Neuron (in vitro differentiated cells): Measurements from ENCODE around the gene COBL.

Experiments used
- H2AFZ ChIP-seq: one replicate; pipeline ENCODE4 v1.6.1; 2013; ENCODE audit warnings: low read depth, mild to moderate bottlenecking, inconsistent platforms, low read length, moderate library complexity
- H3K27me3 ChIP-seq: one replicate; pipeline ENCODE4 v1.6.1; 2013; ENCODE audit warnings: low read length; ENCODE audit not compliant: insufficient read depth
- H3K36me3 ChIP-seq: one replicate; pipeline ENCODE4 v1.6.1; 2013; ENCODE audit warnings: low read length; ENCODE audit not compliant: insufficient read depth
- H3K4me1 ChIP-seq: one replicate; pipeline ENCODE4 v1.6.1; 2013; ENCODE audit warnings: low read length; ENCODE audit not compliant: insufficient read depth
- H3K4me3 ChIP-seq: 2 replicates; pipeline ENCODE4 v1.5.1; 2013; ENCODE audit warnings: mild to moderate bottlenecking, low read length, moderate library complexity
- H3K9me3 ChIP-seq: one replicate; pipeline ENCODE4 v1.6.1; 2013; ENCODE audit warnings: low read length

COBL gene

DNA sequence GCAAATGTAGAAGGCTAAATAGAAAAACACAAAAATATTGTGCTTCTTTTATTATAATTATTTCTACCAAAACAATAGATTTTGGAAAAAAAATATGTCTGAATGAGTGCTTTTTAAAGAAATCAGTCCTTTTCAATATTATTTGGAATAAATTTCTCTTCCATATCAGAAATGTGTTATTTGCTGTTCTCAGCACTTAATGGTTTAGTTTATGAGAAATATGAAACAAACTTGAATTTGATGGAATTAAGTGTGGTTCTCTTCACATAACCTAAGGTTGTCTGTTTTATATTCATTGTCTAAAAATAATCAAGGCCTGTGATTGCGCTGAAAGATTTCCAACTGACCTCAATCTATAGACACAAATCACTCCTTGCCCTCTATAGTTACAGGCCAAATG is 203.0 kb downstream of the COBL start:
- H3K9me3 ChIP-seq, result no peaks in the 10 kb centered on the region
- no peaks in the 10 kb centered on the region for H3K36me3 ChIP-seq
- H2AFZ ChIP-seq, result no peak overlapping the region
- no peak overlapping the region for H3K4me3 ChIP-seq
- H3K27me3 ChIP-seq, result no peaks in the 10 kb centered on the region
- no peaks in the 10 kb centered on the region for H3K4me1 ChIP-seq

DNA sequence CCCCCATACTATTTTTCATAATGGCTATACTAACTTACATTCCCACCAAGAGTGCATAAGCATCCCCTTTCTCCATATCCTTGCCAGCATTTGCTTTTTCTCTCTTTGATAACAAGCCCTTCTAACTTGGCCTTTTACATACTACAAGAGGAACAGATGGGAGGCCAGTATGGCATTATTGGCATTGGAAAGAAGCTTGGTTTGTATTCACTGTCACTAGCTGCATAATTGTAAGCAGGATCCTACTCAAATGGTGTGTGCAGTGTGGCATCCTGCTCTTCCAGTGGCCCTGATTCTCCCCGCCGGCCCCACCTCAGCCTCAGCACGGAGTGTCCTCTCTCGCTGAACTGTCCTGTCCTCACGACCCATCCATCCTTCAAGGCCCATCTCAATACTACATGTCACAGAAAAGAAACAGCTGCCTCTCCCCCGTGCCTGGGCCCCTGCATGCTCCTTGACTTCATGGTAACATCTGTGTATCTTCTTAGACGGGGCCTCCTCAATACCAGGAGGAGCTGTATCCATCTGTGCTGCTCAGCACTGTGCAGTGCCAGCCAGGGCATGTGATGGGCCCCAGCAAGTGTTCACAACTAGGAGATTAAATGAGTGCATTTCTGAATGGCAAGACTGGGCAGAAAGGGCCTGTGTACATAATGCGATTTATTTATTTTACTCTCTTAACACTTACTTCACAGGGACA is 205.2 kb downstream of the COBL start:
- H3K4me1 ChIP-seq, result no peaks in the 10 kb centered on the region
- H3K36me3 ChIP-seq, result no peaks in the 10 kb centered on the region
- no peak overlapping the region for H3K4me3 ChIP-seq
- H3K27me3 ChIP-seq, result no peaks in the 10 kb centered on the region
- H2AFZ ChIP-seq, result no peak overlapping the region
- no peaks in the 10 kb centered on the region for H3K9me3 ChIP-seq

DNA sequence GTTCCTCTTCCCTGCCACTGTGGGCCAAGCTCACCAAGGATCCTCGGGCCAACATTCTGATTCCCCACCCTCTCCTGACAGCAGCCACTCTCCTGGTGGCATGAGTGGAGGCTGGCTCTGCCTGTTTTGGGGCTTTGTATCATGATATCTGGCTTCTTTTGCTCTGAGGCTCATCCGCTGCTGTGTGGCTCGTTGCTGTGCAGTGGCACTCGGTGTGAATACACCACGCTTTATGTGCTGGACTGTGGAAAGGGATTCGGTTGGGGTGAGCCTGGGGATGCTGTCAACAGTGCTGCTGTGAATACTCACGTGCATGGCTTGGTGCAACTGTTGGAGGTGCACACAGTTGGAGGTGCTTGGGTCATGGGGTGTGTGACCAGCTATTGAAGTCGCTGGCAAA is 208.5 kb downstream of the COBL start:
- H3K4me1 ChIP-seq, result no peaks in the 10 kb centered on the region
- H3K4me3 ChIP-seq, result no peak overlapping the region
- no peaks in the 10 kb centered on the region for H3K36me3 ChIP-seq
- H3K27me3 ChIP-seq, result no peaks in the 10 kb centered on the region
- no peak overlapping the region for H2AFZ ChIP-seq
- H3K9me3 ChIP-seq, result no peaks in the 10 kb centered on the region

DNA sequence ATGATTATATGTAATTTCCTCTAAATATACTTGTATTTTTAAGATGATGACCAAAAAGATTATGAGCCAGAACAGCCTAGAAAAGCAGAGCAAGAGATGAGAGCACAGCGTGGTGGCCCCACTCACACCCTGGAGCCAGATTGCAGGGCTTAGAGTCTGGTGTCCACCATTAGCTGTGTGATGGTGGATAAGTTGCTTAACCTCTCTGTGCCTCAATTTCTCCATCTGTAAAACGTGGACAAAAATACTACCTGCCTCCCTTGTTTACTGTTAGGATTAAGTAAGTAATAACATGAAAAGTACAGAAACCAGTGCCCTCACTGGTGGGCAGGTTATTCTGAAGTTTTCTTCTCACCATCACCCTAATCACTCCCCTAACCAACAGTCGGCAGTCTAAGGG is 212.3 kb downstream of the COBL start:
- no peaks in the 10 kb centered on the region for H3K36me3 ChIP-seq
- no peak overlapping the region for H2AFZ ChIP-seq
- H3K9me3 ChIP-seq, result no peaks in the 10 kb centered on the region
- H3K27me3 ChIP-seq, result no peaks in the 10 kb centered on the region
- H3K4me1 ChIP-seq, result no peaks in the 10 kb centered on the region
- no peak overlapping the region for H3K4me3 ChIP-seq

DNA sequence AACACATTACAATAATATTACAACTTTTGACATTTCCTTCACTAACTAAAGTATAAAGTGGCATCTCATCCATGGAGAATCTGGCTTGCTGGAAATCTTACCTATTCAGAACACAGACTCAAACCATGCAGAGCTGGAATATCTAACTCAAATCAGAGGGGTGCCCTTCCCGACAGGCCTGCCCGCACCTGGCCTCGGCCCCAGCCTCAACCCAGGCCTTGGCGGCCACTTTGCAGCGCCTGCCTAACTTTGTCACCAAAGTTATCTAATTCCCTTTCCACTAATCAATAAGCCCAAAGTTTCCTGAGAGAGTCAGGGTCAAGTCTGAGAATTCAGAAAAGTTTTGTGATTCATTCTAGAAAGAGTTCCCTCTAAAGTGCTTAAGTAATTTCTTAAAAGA is 212.9 kb downstream of the COBL start:
- Histone ChIP-seq H3K4me1 (no peaks in the 10 kb centered on the region), H3K9me3 (no peaks in the 10 kb centered on the region), H3K36me3 (no peaks in the 10 kb centered on the region), H3K27me3 (no peaks in the 10 kb centered on the region), H2AFZ (no peak overlapping the region), H3K4me3 (no peak overlapping the region)

DNA sequence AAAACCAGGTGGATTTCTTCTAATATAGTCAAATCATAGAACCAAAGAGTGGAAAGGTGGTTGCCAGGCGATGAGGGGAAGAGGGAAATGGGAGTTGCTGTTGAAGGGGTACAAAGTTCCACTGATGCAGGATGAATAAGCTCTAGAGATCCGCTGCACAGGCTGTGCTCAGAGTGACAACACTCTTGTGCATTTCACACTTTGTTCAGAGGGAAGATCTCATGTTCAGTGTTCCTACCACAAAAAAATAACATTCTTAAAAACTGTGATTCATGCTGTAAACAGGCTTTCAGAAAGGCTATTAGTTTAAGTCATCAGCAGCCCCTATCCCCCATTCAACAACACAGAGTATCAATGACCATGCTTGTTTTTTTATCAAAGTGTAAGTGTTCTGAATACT is 213.8 kb downstream of the COBL start:
- Histone ChIP-seq H2AFZ (no peak overlapping the region), H3K4me3 (no peak overlapping the region), H3K4me1 (no peaks in the 10 kb centered on the region), H3K36me3 (no peaks in the 10 kb centered on the region), H3K9me3 (no peaks in the 10 kb centered on the region), H3K27me3 (no peaks in the 10 kb centered on the region)

DNA sequence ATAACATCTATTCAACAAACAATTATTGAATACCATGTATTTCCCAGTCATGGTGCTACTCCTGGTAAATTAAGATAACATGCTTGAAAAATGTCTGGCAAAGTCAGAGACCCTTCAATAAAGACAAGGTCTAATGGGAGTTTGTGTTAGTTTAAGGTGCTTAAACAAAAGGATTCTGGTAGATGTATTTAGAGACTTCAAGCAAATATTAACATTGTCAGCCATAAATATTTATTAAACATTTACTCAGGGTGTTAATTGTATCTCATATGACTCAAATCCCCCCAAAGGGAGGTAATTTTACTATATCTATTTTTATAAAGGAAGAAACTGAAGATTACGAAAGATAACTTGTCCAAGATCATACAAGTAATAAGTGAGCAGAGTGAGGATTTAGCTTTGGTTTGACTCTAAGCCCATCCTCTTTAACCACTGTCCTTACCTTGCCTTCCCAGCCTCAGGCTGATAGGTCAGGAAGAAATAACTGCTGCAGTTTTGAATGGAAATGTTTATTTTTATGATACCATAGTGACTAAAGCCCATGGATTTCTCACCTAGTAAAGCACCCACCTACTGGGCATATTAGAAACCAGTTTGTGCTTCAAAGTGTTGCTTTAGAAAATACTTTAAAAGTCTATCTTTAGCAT is 215.4 kb downstream of the COBL start:
- Histone ChIP-seq H3K9me3 (no peaks in the 10 kb centered on the region), H3K4me3 (no peak overlapping the region), H3K36me3 (no peaks in the 10 kb centered on the region), H3K27me3 (no peaks in the 10 kb centered on the region), H3K4me1 (no peaks in the 10 kb centered on the region), H2AFZ (no peak overlapping the region)

DNA sequence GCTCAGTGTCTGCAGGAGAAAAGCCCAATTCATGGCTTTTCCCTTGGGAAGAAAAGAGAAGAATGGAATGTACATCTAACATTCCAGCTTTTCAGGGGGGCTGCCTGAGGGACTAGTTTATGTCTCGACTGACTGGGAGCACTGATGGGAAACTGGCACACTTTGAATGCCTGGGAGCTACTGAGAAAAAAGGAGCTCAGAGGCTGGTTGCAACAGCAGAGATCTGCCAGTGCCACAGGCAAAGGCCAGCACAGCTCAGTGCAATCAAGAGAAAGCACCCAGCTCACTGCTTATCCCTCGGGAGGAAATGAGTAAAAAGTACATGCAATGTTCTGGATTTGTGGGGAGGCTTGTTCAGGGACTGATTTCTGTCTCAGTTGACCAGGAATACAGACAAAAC is 226.2 kb downstream of the COBL start:
- Histone ChIP-seq H3K36me3 (no peaks in the 10 kb centered on the region), H3K4me1 (no peaks in the 10 kb centered on the region), H2AFZ (no peak overlapping the region), H3K27me3 (no peaks in the 10 kb centered on the region), H3K9me3 (no peaks in the 10 kb centered on the region), H3K4me3 (no peak overlapping the region)

DNA sequence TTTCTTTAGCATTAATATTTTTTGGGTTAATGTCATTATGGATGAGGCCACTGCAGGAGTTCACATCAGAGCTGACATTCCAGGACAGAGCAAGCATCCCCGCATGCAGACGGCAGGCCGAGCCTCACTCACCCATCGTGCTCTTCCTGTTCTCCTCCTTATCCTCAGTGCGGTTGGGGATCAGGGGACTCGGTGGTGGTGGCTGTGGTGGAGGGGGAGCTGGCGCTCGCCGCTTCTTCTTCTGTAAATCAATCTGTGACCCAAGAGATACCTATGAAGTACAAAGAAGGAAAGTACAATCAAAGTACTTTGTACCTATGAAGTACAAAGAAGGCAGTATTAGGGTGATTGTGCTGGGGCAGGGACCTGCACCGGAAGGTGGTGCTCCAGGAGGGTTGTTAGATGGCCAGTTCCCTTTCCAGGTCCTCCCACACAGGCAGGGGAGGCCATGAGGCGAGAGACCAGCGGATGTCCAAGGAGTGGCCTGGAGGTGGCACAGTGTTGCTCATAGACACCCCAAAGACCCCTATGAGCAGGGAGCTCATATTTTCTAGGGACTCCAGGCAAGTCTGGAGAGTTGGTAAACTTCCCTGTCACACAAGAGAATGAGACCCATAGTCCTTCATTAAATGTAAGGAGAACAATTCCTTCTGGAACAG is 231.4 kb downstream of the COBL start:
- no peak overlapping the region for H2AFZ ChIP-seq
- no peaks in the 10 kb centered on the region for H3K9me3 ChIP-seq
- H3K36me3 ChIP-seq, result no peaks in the 10 kb centered on the region
- H3K27me3 ChIP-seq, result no peaks in the 10 kb centered on the region
- H3K4me3 ChIP-seq, result no peak overlapping the region
- H3K4me1 ChIP-seq, result no peaks in the 10 kb centered on the region

DNA sequence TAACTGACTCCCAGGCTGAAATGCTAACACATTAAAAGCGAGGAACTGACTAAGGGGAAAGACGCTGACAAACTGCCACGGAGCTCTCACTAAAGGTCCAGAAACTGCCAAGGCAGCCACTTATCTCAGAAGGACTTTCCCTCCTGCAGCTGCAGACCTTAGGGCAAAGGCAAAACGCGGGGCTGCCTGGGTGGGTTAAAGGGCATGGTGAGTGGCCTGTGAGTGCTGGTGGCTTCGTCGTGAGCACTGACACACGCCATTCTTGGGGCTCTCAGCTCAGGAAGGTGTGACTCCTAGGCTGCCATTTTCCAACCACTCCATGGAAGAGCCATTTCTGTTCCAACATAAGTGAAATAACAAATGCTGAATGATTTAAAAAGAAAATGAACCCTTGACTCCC is 232.5 kb downstream of the COBL start:
- Histone ChIP-seq H3K27me3 (no peaks in the 10 kb centered on the region), H3K4me3 (no peak overlapping the region), H2AFZ (no peak overlapping the region), H3K4me1 (no peaks in the 10 kb centered on the region), H3K36me3 (no peaks in the 10 kb centered on the region), H3K9me3 (no peaks in the 10 kb centered on the region)

DNA sequence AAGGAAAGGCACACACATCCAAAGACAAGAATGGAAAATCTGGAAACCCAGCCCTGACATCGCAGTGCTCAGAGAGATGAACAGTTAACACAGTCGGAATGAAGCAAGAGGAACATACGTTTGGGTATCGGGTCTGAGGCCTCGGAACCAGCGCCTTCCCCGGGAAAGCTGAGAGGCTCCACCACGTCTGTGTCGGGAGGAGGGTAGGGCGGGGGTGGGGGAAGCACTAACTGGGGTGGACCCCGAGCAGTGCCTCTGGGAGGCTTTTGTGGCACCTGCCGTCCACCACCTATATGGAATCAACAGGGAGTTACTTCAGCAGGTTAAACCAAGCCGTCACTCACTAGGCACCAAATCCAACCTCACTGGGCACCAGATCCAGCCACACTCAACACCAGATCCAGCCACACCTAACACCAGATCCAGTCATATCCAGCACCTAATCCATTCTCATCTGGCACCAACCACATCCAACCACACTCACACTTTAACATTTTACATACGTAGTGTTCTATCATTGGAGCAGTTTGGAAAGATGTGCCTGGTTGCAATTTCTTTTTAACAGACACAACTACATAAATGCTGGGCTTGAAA is 233.6 kb downstream of the COBL start:
- Histone ChIP-seq H3K4me3 (no peak overlapping the region), H3K27me3 (no peaks in the 10 kb centered on the region), H3K36me3 (no peaks in the 10 kb centered on the region), H3K4me1 (no peaks in the 10 kb centered on the region), H3K9me3 (no peaks in the 10 kb centered on the region), H2AFZ (no peak overlapping the region)

DNA sequence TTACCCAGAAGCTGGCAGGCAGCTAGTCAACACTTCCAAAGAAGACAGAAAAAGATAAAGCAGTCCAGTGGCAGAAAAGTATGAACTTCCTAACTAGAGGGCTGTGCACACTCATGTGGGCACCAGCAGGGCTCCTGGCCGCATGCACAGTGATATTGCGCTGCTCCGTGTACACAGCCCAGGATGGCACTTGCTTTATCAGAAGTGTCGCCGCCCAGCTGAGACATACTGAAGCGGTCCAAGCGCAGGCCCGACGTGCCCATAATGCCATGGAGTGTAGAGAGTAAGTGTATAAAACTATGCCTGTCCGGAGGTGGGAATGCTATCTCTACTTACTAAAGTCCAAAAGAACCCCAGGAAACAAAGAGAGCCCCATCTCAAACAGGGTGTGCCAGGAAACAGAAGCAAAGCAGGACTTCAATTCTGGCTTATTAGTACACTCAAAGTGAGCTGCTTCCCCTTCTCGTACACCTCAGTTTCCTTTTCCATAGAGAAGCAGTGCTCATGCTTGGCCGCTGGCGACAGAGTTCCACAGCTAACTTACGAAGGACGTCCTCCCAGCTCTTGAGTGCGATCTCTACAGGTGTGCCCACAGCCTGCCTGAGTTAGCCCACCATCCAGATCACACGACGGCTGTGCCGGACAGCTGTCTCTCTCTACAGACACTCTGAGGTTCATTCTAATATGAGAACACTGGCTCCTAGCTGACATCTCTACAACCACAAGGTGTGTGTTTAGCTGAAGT is 234.3 kb downstream of the COBL start:
- Histone ChIP-seq H3K4me3 (no peak overlapping the region), H3K36me3 (no peaks in the 10 kb centered on the region), H2AFZ (no peak overlapping the region), H3K9me3 (no peaks in the 10 kb centered on the region), H3K27me3 (no peaks in the 10 kb centered on the region), H3K4me1 (no peaks in the 10 kb centered on the region)
